Sigmoid colon (tissue), 4 donors: ENCODE results near the gene TMEFF2.

Experiments used
- EP300 ChIP-seq, 4 donors: sonication (generic); formaldehyde crosslinking; IDR thresholded peaks; one replicate each; pipeline ENCODE4 v1.6.1; 2017; ENCODE audit warnings: antibody characterized with exemption in 4 of 4
- POLR2A ChIP-seq, 2 donors: fragments of 450-650 bp; IDR thresholded peaks; one replicate each; pipeline ENCODE4 v1.6.1; 2016; ENCODE audit warnings: antibody characterized with exemption in 2 of 2, mild to moderate bottlenecking in 2 of 2, moderate library complexity in 2 of 2
- POLR2AphosphoS5 ChIP-seq, 4 donors: sonication (generic); formaldehyde crosslinking; IDR thresholded peaks; one replicate each; pipeline ENCODE4 v1.6.1; 2017; ENCODE audit warnings: antibody characterized with exemption in 4 of 4
- TF ChIP-seq, protein P1 (sequence below), 4 experiments: fragments of 450-650 bp in 3 of 4; fragments of 200-600 bp in 1 of 4; IDR thresholded peaks; one replicate each; pipeline ENCODE4 v1.5.1; 2016 to 2019; ENCODE audit warnings: antibody characterized with exemption in 4 of 4, mild to moderate bottlenecking in 3 of 4, moderate library complexity in 2 of 4

- TF ChIP-seq POLR2AphosphoS5 (IDR thresholded peaks at IDR 0.05): no peak
- TF ChIP-seq, protein P1, sequence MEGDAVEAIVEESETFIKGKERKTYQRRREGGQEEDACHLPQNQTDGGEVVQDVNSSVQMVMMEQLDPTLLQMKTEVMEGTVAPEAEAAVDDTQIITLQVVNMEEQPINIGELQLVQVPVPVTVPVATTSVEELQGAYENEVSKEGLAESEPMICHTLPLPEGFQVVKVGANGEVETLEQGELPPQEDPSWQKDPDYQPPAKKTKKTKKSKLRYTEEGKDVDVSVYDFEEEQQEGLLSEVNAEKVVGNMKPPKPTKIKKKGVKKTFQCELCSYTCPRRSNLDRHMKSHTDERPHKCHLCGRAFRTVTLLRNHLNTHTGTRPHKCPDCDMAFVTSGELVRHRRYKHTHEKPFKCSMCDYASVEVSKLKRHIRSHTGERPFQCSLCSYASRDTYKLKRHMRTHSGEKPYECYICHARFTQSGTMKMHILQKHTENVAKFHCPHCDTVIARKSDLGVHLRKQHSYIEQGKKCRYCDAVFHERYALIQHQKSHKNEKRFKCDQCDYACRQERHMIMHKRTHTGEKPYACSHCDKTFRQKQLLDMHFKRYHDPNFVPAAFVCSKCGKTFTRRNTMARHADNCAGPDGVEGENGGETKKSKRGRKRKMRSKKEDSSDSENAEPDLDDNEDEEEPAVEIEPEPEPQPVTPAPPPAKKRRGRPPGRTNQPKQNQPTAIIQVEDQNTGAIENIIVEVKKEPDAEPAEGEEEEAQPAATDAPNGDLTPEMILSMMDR (IDR thresholded peaks at IDR 0.05): no peak
- TF ChIP-seq EP300 (IDR thresholded peaks at IDR 0.05): no peak
- no peak for TF ChIP-seq POLR2A (IDR thresholded peaks at IDR 0.05)
Observed at GRCh38 chr2:191976436-191976835, 218.3 kb downstream of the TMEFF2 start.
